ENCODE measurements around the gene SWT1.

SWT1 gene

GRCh38 chr1:185193756-185194155, 36.8 kb downstream of the SWT1 start:
- TF ChIP-seq, protein P1, sequence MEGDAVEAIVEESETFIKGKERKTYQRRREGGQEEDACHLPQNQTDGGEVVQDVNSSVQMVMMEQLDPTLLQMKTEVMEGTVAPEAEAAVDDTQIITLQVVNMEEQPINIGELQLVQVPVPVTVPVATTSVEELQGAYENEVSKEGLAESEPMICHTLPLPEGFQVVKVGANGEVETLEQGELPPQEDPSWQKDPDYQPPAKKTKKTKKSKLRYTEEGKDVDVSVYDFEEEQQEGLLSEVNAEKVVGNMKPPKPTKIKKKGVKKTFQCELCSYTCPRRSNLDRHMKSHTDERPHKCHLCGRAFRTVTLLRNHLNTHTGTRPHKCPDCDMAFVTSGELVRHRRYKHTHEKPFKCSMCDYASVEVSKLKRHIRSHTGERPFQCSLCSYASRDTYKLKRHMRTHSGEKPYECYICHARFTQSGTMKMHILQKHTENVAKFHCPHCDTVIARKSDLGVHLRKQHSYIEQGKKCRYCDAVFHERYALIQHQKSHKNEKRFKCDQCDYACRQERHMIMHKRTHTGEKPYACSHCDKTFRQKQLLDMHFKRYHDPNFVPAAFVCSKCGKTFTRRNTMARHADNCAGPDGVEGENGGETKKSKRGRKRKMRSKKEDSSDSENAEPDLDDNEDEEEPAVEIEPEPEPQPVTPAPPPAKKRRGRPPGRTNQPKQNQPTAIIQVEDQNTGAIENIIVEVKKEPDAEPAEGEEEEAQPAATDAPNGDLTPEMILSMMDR (IDR thresholded peaks at IDR 0.05) = no peak

GRCh38 chr1:185200889-185201288, 43.9 kb downstream of the SWT1 start:
- TF ChIP-seq, protein P1 (IDR thresholded peaks at IDR 0.05) = no peak

DNA sequence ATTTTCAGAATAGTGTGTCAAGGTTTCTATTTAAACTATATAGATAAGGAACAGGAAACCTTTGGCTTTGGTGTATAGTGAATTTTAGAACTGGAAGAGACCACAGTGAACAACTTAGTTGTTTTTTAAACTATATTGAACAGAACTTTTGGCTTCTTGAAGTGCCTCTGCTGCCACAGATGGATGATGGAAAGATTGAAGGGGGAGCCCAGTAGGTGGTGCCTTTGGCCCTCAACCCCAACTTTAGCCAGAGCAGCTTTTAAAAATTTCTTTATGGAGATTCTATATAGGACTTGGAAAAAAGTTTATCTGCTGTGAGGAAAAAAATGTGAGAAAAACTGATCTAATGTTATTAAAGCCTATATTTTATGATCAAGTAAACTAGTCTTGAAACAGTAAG, 50.2 kb downstream of the SWT1 start:
- TF ChIP-seq, protein P1 (IDR thresholded peaks at IDR 0.05) = no peak

DNA sequence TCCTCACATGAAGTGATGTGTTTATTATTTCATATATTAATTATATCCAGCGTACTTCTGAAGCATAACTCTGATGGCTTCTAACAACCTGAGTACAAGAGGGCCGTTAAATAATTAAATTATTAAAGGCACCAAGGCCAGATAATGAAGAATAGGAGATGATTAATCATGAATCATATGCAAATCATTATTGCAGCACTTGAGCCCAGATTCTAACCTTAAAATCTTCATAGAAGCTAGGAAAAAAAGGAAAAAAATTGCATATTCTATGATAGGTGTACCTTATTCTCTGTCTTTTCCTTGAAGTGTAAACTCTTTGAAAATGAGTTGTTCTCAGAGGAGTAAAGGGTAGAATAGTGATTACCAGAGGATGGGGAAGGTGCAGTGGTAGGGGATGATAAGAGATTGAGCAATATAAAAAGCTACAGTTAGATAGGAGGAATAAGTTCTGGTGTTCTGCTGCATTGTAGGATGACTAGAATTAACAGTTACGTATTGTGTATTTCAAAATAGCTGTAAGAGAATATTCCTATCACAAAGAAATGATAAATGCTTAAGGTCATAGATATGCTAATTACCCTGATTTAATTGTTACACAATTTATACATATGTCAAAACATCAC, 51.1 kb downstream of the SWT1 start:
- TF ChIP-seq, protein P1 (IDR thresholded peaks at IDR 0.05) = no peak

DNA sequence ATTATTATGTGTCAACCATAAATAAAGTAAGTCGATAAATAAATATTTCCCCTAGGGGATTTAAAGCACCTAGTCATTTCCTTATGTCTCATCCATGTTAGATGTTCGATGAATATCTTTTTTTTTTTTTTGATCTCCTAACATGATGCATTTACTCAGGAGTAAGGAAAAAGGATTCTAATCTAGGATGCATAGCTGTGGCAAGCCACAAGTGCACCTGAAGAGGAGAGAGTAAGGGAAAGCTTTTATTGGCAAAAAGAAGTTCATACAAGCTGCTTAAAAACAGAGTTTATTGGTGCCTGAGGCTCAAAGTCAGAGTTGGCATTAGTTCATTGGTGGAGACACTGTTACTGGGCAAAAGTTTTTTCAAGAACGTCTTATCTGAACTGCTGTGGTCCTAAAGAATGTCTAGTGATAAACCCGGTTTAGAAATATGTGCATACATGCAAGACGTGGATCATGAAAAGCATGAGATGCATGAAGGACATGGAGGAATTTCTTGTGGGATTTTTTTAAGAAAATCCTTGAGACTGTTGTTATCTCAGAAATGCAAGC, 51.7 kb downstream of the SWT1 start:
- TF ChIP-seq, protein P1 (IDR thresholded peaks at IDR 0.05) = no peak

- TF ChIP-seq, protein P1 (IDR thresholded peaks at IDR 0.05) = no peak
Observed at GRCh38 chr1:185213091-185213490, 56.1 kb downstream of the SWT1 start.

DNA sequence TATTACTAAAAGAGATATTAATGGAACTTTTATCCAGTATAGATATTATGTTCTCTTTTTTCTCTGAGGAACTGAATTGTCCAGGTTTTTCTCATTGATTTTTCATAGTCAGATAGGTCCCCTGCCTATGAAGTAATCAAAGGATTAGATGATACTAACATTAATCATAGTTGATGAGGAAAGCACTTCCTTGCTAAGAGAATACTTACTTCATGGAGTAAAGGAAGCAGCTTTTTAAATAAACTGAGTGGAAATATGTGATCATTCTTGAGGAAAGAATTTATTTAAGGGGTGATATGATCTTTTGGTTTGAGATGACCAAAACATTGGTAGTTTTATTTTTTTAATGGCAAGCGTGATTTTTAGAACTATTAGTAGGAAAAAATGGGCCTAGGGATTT, 58.9 kb downstream of the SWT1 start:
- TF ChIP-seq, protein P1 (IDR thresholded peaks at IDR 0.05) = no peak

GRCh38 chr1:185224132-185224531, 67.2 kb downstream of the SWT1 start:
- TF ChIP-seq, protein P1 (IDR thresholded peaks at IDR 0.05) = no peak
